ENCODE data around the gene SSTR3.

DNA sequence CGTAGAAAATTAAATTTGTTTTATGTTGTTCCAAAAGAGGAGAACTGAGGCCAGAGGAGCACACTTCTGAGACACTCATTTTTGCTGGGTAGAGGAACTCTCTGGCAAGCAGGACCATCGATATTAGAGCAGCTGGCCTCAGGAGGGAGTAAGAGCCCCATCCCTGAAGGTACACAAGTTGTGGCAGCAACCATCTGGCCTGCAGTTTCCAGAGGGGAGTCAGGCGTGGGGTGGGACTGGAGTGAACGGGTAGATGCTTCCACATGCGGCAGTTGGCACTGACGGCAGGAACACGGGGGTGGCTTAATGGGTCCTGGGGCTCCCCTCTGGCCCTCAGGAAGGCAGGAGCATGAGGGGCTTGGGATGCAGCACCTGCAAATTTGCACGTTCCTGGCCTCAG lies 13.2 kb upstream of the SSTR3 start:
- TF ChIP-seq, protein P1, sequence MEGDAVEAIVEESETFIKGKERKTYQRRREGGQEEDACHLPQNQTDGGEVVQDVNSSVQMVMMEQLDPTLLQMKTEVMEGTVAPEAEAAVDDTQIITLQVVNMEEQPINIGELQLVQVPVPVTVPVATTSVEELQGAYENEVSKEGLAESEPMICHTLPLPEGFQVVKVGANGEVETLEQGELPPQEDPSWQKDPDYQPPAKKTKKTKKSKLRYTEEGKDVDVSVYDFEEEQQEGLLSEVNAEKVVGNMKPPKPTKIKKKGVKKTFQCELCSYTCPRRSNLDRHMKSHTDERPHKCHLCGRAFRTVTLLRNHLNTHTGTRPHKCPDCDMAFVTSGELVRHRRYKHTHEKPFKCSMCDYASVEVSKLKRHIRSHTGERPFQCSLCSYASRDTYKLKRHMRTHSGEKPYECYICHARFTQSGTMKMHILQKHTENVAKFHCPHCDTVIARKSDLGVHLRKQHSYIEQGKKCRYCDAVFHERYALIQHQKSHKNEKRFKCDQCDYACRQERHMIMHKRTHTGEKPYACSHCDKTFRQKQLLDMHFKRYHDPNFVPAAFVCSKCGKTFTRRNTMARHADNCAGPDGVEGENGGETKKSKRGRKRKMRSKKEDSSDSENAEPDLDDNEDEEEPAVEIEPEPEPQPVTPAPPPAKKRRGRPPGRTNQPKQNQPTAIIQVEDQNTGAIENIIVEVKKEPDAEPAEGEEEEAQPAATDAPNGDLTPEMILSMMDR (conservative IDR thresholded peaks at IDR 0.05 in 1 of 2, IDR thresholded peaks at IDR 0.05 in 1 of 2; ENCODE audit: low read depth in 1 of 2, low read length in 2 of 2) = no peak
- TF ChIP-seq EZH2 (IDR thresholded peaks at IDR 0.05; ENCODE audit: low read length, missing control alignments) = no peak
